AG04450 (cell line): ENCODE data around the gene ZNF275. TPM values are rescaled to one million over a fixed set of nuclear protein-coding genes. Genes with fewer than 3 reads are reported as not detected.

Source experiments
- CTCF ChIA-PET: fragments of 300-600, 350-600 bp; formaldehyde crosslinking; extraction: SDS; loops from one replicate; lab custom pipeline; 2022; ENCODE audit warnings: antibody characterized with exemption, inconsistent platforms; lab: Charles Lee
- POLR2A ChIA-PET: fragments of 350-600 bp; formaldehyde crosslinking; extraction: SDS; loops from one replicate; lab custom pipeline; 2021; ENCODE audit warnings: antibody characterized with exemption, inconsistent platforms; lab: Yijun Ruan, JAX
- DNase-seq: peaks from one replicate; pipeline ENCODE4 v3.0.0-alpha.2; 2011; ENCODE audit warnings: low read depth, low spot score
- H3K27ac ChIP-seq: one replicate; pipeline ENCODE4 v1.5.1; 2012; ENCODE audit warnings: low read depth, low read length, control low read depth
- H3K27me3 ChIP-seq: one replicate; pipeline ENCODE4 v1.6.0; 2012; ENCODE audit warnings: low read length; ENCODE audit not compliant: control insufficient read depth, insufficient read depth
- H3K4me3 ChIP-seq: 2 replicates; pipeline ENCODE4 v1.5.1; 2011; ENCODE audit warnings: mild to moderate bottlenecking, low read depth, low read length, control low read depth
- H3K9me3 ChIP-seq: 2 replicates; pipeline ENCODE4 v1.5.1; 2012; ENCODE audit warnings: low read length; ENCODE audit not compliant: control insufficient read depth, insufficient read depth
- CTCF ChIP-seq: IDR thresholded peaks from 2 replicates; pipeline ENCODE4 v1.5.1; 2011; ENCODE audit warnings: low read depth, low read length, control low read depth, inconsistent platforms
- polyA plus RNA-seq: library from polyadenylated mRNA; depleted of rRNA; stranded (reverse); fragments of >200 nt; gene quantifications from 2 replicates; pipeline ENCODE4 v1.2.3, GENCODE V29; 2011

ZNF275 gene
- polyA plus RNA-seq, 1 experiment: 15.0 TPM

- POLR2A ChIA-PET: no interaction called here
- no peak overlapping the region for H3K4me3 ChIP-seq
- no peak overlapping the region for H3K27ac ChIP-seq
- peaks cover 2% of the 10 kb centered on the region for H3K27me3 ChIP-seq
- no peaks in the 10 kb centered on the region for H3K9me3 ChIP-seq
- CTCF ChIA-PET: interaction anchor here (0.9 kb wide), 1 partner anchor 413 kb away, joined by 3 read pairs; no protein-coding TSS in a partner anchor
- DNase-seq: no peak
- TF ChIP-seq CTCF: no peak
Observed at GRCh38 chrX:153371256-153371655, 37.3 kb downstream of the ZNF275 start.

- Histone ChIP-seq H3K27ac (no peak overlapping the region), H3K9me3 (no peaks in the 10 kb centered on the region), H3K27me3 (peaks cover 2% of the 10 kb centered on the region), H3K4me3 (no peak overlapping the region)
- CTCF ChIA-PET: no interaction called here
- POLR2A ChIA-PET: no interaction called here
- no peak for TF ChIP-seq CTCF
- DNase-seq: no peak
Observed at GRCh38 chrX:153372949-153373348, 39.0 kb downstream of the ZNF275 start.

GRCh38 chrX:153374426-153374825, 40.5 kb downstream of the ZNF275 start:
- DNase-seq: no peak
- H3K4me3 ChIP-seq: no peak overlapping the region
- H3K27me3 ChIP-seq: peaks cover 2% of the 10 kb centered on the region
- no peak for TF ChIP-seq CTCF
- ChIA-PET POLR2A (no interaction called here), CTCF (no interaction called here)
- H3K27ac ChIP-seq: no peak overlapping the region
- H3K9me3 ChIP-seq: no peaks in the 10 kb centered on the region

GRCh38 chrX:153375571-153375970, 41.6 kb downstream of the ZNF275 start:
- DNase-seq: no peak
- Histone ChIP-seq H3K27ac (no peak overlapping the region), H3K4me3 (no peak overlapping the region), H3K27me3 (peaks cover 2% of the 10 kb centered on the region), H3K9me3 (no peaks in the 10 kb centered on the region)
- TF ChIP-seq CTCF: no peak
- CTCF ChIA-PET: no interaction called here
- POLR2A ChIA-PET: no interaction called here

- no peak overlapping the region for H3K4me3 ChIP-seq
- DNase-seq: no peak
- no peak overlapping the region for H3K27ac ChIP-seq
- peaks cover 2% of the 10 kb centered on the region for H3K27me3 ChIP-seq
- no peaks in the 10 kb centered on the region for H3K9me3 ChIP-seq
- TF ChIP-seq CTCF: no peak
- CTCF ChIA-PET: no interaction called here
- POLR2A ChIA-PET: no interaction called here
Observed at GRCh38 chrX:153377727-153378126, 43.8 kb downstream of the ZNF275 start.
